Duodenal mucosa (tissue), 2 donors: ENCODE data around the gene XPR1.
"Not testable (repeated sequence)": the region's sequence is repeated elsewhere in the genome, so short reads cannot be mapped to it uniquely, and the experiment has no call there.

Source experiments
- H3K27ac ChIP-seq: one replicate; pipeline ENCODE4 v1.7.0; 2013; ENCODE audit warnings: low read depth, low read length
- H3K27me3 ChIP-seq, 2 donors: one replicate each; pipeline ENCODE4 v1.7.0; 2013; ENCODE audit warnings: low read length in 2 of 2, control low read depth in 1 of 2; ENCODE audit not compliant: insufficient read depth in 2 of 2, control insufficient read depth in 1 of 2
- H3K36me3 ChIP-seq, 2 donors: one replicate each; pipeline ENCODE4 v1.7.0; 2013; ENCODE audit warnings: low read length in 2 of 2, control low read depth in 1 of 2; ENCODE audit not compliant: insufficient read depth in 2 of 2, control insufficient read depth in 1 of 2
- H3K4me1 ChIP-seq, 2 donors: one replicate each; pipeline ENCODE4 v1.7.0; 2013; ENCODE audit warnings: low read length in 2 of 2, control low read depth in 1 of 2; ENCODE audit not compliant: insufficient read depth in 2 of 2, control insufficient read depth in 1 of 2
- H3K4me3 ChIP-seq, 2 donors: one replicate each; pipeline ENCODE4 v1.7.0; 2013; ENCODE audit warnings: low read length in 2 of 2, low read depth in 1 of 2
- H3K9ac ChIP-seq, 2 donors: one replicate each; pipeline ENCODE4 v1.7.0; 2013; ENCODE audit warnings: low read length in 2 of 2, low read depth in 1 of 2
- H3K9me3 ChIP-seq, 2 donors: one replicate each; pipeline ENCODE4 v1.7.0; 2013; ENCODE audit warnings: low read length in 2 of 2, control low read depth in 1 of 2; ENCODE audit not compliant: control insufficient read depth in 1 of 2

XPR1 gene

DNA sequence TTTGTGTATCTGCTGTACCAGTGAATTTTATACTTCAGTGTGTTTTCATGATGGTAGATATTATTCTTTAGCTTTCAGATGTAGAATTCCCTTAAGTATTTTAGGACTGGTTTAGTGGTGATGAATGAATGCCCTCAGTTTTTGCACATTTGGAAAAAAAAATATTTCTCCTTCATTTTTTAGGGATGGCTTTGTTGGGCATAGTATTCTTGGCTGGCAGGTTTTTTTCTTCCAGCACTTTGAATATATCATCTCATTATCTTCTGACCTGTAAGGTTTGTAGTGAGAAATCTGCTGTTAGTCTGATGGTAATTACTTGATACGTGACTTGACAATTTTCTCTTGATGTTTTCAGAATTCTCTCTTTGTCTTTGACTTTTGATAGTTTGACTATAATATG, 66.8 kb downstream of the XPR1 start:
- peaks cover 4 to 13% of the 10 kb centered on the region in 2 donors for H3K9me3 ChIP-seq
- H3K27me3 ChIP-seq = no peaks in the 10 kb centered on the region
- H3K27ac ChIP-seq = no peak overlapping the region
- H3K4me3 ChIP-seq = no peak overlapping the region
- no peaks in the 10 kb centered on the region for H3K4me1 ChIP-seq
- H3K36me3 ChIP-seq = no peaks in the 10 kb centered on the region
- H3K9ac ChIP-seq = no peak overlapping the region

GRCh38 chr1:180702376-180702775, 70.6 kb downstream of the XPR1 start:
- not testable (repeated sequence) for H3K27ac ChIP-seq, H3K27me3 ChIP-seq, H3K4me1 ChIP-seq, H3K4me3 ChIP-seq, H3K36me3 ChIP-seq, H3K9ac ChIP-seq
- peaks cover 4 to 13% of the 10 kb centered on the region in 2 donors for H3K9me3 ChIP-seq

- H3K4me1 ChIP-seq, H3K4me3 ChIP-seq, H3K27ac ChIP-seq, H3K9me3 ChIP-seq, H3K36me3 ChIP-seq, H3K27me3 ChIP-seq, H3K9ac ChIP-seq: not testable (repeated sequence)
Measured at GRCh38 chr1:180710746-180711145, 78.9 kb downstream of the XPR1 start.

DNA sequence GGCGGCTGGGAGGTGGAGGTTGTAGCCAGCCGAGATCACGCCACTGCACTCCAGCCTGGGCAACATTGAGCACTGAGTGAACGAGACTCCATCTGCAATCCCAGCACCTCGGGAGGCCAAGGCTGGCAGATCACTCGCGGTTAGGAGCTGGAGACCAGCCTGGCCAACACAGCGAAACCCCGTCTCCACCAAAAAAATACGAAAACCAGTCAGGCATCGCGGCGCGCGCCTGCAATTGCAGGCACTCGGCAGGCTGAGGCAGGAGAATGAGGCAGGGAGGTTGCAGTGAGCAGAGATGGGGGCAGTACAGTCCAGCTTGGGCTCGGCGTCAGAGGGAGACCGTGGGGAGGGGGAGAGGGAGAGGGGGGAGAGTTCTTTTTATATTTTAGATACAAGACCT, 79.4 kb downstream of the XPR1 start:
- not testable (repeated sequence) for H3K4me3 ChIP-seq, H3K9ac ChIP-seq, H3K9me3 ChIP-seq, H3K27me3 ChIP-seq, H3K36me3 ChIP-seq, H3K4me1 ChIP-seq, H3K27ac ChIP-seq

- Histone ChIP-seq H3K27me3 (no peaks in the 10 kb centered on the region), H3K36me3 (no peaks in the 10 kb centered on the region), H3K27ac (no peak overlapping the region), H3K4me3 (no peak overlapping the region), H3K4me1 (peaks cover 0 to 4% of the 10 kb centered on the region in 2 donors), H3K9me3 (no peaks in the 10 kb centered on the region), H3K9ac (no peak overlapping the region)
Measured at GRCh38 chr1:180720753-180721152, 88.9 kb downstream of the XPR1 start.

DNA sequence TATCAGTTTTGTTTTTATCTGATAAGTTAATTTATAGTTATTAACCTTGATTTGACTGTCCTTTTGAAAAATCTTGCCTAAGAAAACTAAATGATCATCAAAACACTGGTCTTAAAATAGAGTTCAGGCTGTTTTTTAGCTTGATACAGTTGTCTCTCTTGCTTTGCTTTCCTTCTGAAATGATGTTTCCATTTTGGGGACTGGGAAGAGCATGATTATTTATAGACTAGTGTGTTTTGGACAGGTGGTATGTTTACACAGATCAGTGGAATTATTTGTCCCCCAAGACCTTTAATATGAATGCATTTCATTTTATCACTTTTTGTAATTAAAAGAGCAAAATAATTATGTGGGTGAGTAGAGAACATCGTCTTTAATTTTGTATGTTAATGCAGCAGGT, 90.8 kb downstream of the XPR1 start:
- Histone ChIP-seq H3K9ac (no peak overlapping the region), H3K36me3 (peaks cover 0 to under 1% of the 10 kb centered on the region in 2 donors), H3K9me3 (no peaks in the 10 kb centered on the region), H3K27ac (no peak overlapping the region), H3K4me1 (peaks cover 0 to 4% of the 10 kb centered on the region in 2 donors), H3K27me3 (no peaks in the 10 kb centered on the region), H3K4me3 (no peak overlapping the region)

- no peaks in the 10 kb centered on the region for H3K27me3 ChIP-seq
- H3K4me3 ChIP-seq = no peak overlapping the region
- peaks cover 0 to 3% of the 10 kb centered on the region in 2 donors for H3K36me3 ChIP-seq
- no peak overlapping the region for H3K27ac ChIP-seq
- no peaks in the 10 kb centered on the region for H3K9me3 ChIP-seq
- H3K4me1 ChIP-seq = peaks cover 0 to 4% of the 10 kb centered on the region in 2 donors
- no peak overlapping the region for H3K9ac ChIP-seq
Measured at GRCh38 chr1:180724055-180724454, 92.2 kb downstream of the XPR1 start.

GRCh38 chr1:180726024-180726423, 94.2 kb downstream of the XPR1 start:
- H3K9ac ChIP-seq, H3K4me3 ChIP-seq, H3K27ac ChIP-seq, H3K36me3 ChIP-seq, H3K4me1 ChIP-seq, H3K27me3 ChIP-seq: not testable (repeated sequence)
- peaks cover 0 to 11% of the 10 kb centered on the region in 2 donors for H3K9me3 ChIP-seq

DNA sequence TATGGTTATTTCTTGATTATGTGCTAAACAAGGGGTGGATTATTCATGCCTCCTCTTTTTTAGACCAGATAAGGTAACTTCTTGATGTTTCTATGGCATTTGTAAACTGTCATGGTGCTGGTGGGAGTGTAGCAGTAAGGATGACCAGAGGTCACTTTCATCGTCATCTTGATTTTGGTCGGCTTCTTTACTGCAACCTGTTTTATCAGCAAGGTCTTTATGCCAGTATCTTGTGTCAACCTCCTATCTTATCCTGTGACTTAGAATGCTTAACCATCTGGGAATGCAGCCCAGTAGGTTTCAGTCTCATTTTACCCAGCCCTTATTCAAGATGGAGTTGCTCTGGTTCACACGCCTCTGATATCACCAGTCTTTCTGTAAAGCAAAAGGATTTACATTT, 95.9 kb downstream of the XPR1 start:
- peaks cover 4 to 15% of the 10 kb centered on the region in 2 donors for H3K9me3 ChIP-seq
- not testable (repeated sequence) for H3K27ac ChIP-seq, H3K27me3 ChIP-seq, H3K4me3 ChIP-seq, H3K36me3 ChIP-seq, H3K9ac ChIP-seq, H3K4me1 ChIP-seq

- Histone ChIP-seq H3K9ac (no peak overlapping the region), H3K4me1 (peaks cover 0 to 4% of the 10 kb centered on the region in 2 donors), H3K9me3 (peaks cover 13 to 23% of the 10 kb centered on the region in 2 donors), H3K36me3 (peaks cover 0 to 3% of the 10 kb centered on the region in 2 donors), H3K4me3 (no peak overlapping the region), H3K27me3 (no peaks in the 10 kb centered on the region), H3K27ac (no peak overlapping the region)
Measured at GRCh38 chr1:180728472-180729106, 96.8 kb downstream of the XPR1 start.

DNA sequence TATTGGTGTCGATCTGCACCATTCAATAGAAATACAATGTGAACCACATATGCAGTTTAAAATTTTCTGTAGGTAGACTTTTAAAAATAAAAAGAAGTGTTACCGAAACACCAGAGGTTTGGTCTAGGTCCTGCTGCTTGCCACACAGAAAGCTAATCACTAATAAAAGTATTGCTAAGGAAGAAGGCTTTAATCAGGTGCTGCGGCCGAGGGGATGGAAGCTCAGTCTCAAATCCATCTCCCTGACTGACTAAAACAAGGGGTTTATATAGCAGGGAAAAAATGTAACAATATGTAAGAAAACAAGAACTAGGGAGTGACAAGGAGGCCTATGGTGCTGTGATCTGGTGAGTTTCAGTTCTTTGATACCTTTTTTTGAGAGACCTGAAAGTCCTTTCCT, 99.3 kb downstream of the XPR1 start:
- no peak overlapping the region for H3K4me3 ChIP-seq
- H3K27ac ChIP-seq = no peak overlapping the region
- H3K27me3 ChIP-seq = no peaks in the 10 kb centered on the region
- peaks cover 0 to 3% of the 10 kb centered on the region in 2 donors for H3K36me3 ChIP-seq
- H3K9ac ChIP-seq = no peak overlapping the region
- H3K9me3 ChIP-seq = peaks cover 25 to 36% of the 10 kb centered on the region in 2 donors
- no peaks in the 10 kb centered on the region for H3K4me1 ChIP-seq
